Bone marrow (tissue), 2 donors: ENCODE results near the gene FRMD4A.
"Not testable (repeated sequence)": the region's sequence is repeated elsewhere in the genome, so short reads cannot be mapped to it uniquely, and the experiment has no call there.

ENCODE experiments used
- DNase-seq, 2 donors: peaks; one replicate each; lab custom pipeline; 2025; lab: John Stamatoyannopoulos, UW

FRMD4A gene

DNA sequence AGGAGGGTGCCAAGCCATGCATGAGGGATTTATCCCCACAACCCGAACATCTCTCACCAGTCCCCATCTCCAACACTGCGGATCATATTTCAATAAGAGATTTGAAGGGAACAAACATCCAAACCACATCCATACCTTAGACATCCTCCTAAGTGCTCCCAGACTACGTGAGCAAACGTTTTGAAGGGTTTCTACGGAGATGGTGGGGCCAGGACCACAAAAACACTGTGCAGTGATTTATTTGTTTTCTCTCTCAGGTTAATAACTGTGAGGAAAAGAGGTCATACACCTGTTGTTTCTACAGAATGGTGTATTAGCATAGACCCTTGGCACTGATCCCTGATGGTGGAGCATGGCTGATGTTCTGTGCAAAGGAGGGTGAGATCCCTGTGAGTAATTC is 277.8 kb downstream of the FRMD4A start:
- no peak for DNase-seq

DNA sequence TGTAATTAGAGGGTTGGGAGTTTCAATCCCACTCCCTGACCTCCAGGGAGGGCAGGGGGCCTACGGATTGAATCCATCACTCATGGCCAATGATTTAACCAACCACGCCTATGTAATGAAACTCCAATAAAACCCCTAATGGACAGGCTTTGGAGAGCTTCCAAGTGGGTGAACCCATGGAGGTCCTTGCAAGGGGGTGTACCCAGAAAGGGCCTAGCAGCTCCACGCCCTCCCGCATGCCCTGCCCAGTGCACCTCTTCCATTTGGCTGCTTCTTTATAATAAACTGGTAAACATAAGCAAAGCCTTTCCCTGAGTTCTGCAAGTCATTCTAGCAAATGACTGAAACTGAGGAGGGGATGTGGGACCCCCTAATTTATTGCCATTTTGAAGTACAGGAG is 280.1 kb downstream of the FRMD4A start:
- no peak for DNase-seq

DNA sequence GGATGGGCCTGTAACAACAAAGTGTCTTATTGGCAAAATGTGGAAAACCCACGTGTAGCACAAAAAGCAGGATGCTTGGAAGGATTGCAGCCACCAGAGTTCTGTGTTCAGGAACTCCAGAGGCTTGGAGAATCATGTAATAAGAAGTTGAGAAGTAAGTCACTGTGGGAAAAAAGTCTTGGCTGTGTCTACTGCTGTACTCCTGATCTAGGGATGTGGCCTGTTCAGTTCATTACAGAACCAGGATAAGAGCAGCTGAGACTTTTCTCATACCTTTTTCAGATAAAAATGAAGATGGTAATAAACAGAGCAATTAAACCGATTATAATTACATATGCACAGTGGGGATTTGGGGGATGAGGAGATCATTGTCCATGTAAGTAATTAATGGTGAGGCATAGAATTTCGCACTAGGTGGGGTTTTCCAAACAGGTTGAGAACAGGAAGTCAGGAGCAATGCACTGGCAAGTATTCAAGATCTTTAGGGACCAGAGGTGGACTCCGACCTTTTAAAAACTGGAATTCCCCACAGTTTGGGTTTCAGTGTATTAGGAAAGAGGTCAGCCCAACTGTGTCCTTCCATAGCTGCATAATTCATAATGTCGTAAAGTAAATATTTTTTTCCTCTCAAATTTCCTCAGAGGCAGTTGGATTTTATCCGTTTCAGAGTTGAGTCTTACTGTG is 281.7 kb downstream of the FRMD4A start:
- no peak for DNase-seq

DNA sequence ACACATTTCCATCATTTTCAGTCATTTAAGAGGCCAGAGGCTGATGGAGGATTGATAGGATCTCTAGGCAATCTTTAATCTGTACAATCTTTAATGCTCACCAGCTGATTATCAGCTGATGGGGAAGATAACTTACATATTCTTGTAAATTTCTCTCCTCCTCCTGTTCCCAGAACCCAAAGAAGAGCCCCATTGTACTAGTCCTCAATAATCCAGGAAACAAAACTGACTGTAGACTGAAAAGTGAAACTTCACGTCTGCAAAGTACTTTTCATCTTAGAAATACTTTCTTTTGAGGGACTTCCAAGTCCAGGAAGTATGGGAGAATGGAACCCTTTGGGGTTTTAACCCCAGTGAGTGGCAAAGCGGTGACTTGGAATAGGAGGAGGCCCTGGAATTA is 283.3 kb downstream of the FRMD4A start:
- no peak for DNase-seq

DNA sequence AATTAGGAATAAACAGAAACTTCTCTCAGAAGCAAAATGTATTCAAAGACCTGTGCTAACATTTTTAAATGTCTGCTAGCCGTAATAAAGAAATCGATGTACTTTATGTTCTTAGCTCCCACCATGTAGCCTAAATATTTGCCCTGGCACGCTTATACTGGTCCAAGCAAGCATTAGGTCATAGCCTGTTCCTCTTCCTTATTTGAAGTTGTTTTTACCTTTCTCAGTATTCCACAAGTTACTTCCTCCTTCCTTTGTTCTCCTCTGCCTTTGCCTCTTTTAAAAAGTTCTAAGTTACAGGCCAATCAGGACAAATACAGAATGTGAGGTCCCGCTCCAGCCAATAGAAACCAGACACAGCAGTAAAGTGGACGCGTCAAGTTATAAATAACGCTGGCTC is 288.7 kb downstream of the FRMD4A start:
- DNase-seq, result not testable (repeated sequence)

DNA sequence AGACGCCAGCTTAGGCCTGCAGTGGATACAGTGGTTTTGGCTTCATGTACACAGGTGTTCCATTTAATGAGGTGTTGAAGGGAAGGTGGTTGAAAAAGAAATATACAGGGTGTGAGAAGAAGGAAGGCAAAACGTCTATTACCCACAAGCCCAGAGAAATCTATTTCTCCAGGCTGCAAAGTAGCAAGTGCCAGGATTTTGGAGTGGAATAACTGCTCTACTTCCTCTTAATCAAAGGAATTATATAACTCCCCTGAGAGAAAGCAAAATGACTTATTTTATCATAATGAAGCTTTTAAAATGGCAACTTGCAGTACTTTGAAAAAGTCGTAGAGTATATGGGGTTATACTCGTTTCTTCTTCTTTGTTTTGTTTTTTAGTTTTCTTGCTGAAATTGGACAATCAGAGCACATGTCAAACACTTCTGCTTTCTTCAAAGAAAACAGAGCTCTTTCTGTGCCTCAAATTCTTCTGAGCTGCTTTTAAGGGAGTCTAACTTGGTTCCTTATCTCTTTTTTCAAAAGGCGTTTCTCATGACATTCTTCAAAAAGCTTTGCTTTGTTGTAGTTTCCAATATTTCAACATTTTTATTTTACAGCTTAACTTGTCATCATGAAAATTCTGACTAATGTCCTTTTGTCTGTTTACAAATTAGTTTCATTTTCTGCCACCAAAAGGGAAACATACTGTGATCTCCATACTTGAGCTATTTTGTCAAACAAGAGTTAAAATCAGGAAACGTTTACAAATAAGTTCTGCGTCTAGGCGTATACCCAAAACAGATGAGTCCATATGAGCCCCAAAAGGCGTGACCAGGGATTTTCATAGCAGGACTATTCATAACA is 289.7 kb downstream of the FRMD4A start:
- DNase-seq, result no peak

DNA sequence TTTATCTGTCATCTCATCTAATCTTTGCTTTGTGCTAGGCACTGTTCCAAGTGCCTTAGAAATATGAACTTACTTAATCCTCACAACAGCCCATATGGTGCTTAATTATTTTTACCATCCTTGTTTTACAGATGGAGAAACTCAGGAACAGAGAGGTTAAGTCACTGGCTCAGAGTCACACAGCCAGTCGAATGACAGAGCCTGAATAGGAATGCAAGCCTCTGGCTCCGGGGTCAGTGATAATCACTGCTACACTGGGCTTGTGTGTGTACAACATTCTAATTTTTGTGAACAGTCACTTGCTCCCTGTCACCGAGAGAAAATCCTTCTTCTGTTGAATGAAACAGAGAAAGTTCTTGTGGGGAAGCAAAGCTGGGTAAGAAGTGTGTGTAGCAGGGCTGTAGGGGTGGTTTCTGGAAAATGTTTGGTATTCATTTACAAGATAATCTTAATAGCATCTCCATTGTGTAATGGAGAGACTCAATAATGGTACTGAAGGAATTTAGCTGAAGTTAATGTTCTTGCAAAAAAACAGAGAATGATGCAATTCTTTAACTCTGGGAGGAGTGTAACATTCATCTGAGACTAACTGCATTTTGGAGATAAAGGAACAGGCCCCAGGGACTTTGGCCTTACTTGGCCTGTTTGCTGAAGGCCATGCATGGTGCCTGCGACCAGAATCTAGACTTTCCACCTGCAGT is 290.6 kb downstream of the FRMD4A start:
- DNase-seq, result no peak

DNA sequence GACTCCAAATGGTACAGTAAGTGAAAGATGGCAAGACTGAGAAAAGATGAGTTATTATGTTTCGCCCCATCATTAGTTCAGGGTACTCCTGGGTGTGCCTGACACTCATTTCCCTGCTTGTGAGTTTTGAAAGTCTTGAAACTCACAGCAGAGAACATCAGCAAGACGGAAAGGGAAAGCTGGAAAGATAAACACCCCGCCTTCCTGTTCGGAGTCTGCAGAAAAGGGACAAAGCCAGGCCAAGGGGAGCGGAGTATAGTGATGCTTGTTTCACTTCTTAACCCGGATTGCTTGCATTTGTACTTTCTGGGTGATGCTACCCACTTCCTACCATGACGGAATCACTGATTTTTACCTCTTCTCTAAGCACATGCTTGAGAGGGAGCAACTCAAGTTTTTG is 294.5 kb downstream of the FRMD4A start:
- DNase-seq, result no peak

DNA sequence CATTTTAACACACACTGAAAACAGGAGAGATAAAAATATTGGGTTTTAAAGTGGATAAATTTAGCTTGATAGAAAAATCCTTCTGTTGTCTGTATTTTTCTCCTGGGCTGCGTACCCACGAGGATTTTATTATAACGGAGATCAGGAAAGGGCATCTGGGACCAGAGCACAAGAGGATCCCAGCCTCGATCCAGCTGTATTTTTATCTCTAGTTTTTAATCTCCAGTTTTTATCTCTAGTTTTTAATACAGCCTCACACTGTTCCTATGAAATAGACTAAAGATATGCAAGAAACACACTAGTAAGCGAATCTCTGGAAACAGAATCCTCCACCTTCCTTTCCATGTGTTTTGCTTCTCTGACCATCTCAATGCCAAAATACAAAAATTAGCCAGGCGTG is 295.2 kb downstream of the FRMD4A start:
- no peak for DNase-seq

DNA sequence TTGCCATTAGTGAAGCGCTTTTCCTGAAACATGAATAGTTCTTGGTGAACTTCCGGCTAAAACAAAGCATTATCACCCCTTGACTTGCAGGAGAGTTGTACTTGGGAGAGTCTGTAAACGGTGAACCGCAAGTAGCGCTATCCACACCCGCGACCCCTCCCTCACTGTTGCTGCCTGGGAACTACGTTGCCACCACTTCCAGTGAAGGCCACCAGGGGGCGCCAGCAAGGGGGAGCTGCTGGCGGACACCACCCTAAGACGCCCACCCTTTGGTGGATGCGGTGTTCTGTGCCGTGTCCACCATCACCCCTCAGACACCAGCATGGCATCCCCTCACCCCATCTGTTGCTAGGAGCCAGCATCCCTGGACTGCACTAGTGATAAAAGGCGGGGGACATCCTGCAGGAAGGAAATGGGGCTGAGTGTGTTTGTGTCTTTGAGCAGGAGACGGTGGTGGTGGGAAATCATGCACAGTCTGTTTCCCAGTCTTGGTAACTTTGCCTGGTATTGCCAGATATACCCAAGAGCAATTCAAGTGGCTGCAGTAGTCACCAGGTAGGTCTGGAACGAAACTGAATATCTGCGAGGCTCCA is 298.2 kb downstream of the FRMD4A start:
- no peak for DNase-seq

DNA sequence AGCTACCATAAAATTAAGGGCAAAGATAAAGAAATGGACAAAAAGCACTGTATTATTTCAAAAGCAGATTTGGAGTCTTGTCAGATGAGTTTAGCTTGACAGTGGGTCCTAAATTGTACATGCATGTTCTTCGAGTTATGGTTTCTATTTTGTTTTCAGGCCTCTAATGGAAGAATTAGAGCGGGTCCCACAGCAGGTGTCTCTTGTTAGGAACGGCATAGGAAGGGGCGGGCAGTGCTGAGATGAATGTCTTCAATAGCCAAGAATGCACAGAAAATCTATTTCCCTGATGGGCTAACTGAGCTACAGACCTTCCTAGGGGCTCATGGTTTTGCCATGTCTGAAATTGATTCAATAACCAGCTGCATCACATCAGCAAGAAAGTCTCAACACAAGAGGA is 304.4 kb downstream of the FRMD4A start:
- DNase-seq, result no peak

DNA sequence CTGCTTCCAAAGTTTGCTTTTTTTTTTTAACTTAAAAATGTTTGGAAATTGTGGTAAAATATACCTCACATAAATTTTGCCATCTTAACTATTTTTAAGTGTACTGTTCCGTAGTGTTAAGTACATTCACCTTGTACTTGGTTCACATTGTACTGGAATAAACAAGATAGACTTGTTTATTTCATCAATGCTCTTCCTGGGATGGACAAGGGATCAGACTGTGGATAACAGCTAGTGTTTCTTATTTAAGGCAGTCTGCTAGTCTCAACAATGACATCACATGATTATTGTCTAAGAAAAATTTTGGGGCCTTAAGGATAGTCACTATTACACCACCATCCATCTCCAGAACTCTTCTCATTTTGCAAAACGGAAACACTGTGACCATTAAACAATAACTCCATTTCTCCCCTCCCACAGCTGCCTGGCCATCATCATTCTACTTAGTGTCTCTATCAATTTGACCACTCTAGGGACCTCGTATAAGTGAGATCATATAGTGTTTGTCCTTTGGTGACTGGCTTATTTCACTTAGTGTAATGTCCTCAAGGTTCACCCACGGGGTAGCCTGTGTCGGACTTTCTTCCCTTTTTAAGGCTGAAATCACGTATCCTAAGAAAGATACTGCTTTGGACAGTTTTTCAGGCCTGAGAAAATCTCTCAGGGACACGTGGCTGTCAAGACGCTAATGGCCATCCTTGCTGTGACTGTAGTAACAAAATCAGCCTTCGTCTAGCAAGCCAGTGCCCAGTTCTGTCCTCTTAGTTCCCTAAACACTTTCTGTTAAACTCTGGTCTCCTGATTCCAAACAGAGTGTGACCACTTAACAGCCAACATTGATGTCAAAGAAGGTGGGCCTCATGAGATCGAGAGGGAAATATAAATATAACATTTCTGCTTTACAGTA is 305.2 kb downstream of the FRMD4A start:
- no peak for DNase-seq

DNA sequence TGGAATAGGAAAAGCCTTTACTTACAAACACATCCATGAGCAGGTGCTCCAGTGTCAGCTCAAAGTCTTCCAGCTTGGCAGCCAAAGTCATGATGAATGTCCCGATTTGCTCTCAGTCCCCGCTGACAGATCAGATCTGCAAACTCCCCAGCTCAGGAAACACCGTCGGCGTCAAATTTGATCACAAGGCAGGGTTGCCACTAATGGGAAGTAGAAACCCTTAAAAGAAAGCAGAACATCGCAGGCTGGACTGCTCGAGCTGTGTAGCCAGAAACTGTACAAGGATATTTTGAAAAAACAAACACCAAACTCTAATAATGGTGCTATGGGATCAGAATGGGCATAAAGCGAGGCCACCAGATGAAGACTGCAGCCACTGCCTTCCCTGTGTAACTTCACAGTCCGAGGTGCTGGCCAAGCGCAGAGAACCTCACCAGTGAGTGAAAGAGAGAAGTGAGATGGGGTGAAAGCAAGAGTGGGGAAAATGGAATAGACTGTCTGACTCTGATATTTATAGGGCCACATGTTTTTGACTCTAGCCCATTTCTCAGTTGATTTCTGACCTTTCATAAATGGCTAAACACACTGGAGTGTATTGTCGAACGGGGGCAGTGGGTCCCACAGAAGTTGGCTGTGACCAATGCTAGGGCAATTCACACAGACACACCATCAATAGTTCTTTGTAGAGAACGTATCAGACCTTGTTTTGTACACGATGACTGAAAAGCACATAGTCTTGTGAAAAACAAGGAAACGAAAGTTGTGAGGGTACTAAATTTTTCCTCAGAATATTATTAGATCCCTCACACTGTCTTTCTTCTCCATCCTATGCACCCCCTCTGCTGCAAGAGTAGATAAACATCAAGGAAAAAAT is 306.2 kb downstream of the FRMD4A start:
- DNase-seq, result no peak

DNA sequence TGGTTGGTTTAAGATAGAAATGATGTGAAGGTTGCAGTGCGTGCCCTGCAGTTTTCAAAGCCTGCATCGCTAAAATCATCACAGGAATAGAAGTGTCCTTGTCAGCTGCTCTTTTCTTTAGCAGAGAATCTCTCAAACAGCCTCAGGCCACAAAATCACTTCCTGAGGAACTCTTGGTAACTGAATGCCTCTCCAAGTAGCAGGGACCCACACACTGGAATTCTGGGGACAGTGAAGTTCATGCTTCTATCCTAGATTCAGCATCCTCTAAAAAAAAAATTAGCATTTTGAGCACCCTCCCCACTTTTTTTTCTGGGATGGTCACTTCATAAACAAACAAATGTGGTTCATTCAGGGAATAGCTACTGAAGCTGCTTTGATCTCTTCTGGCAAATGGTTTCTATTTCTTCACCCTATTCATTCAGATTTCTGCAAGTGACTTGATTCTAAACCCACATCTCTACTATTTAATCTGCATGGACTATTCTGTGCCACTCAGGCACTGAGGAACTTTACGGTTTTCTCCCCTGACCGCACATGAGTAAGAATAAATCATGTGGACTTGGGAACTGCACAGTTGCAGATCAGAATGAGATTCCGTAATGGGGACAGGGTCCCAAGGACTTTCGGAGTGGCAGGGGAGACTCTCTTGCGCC is 306.9 kb downstream of the FRMD4A start:
- DNase-seq, result no peak

DNA sequence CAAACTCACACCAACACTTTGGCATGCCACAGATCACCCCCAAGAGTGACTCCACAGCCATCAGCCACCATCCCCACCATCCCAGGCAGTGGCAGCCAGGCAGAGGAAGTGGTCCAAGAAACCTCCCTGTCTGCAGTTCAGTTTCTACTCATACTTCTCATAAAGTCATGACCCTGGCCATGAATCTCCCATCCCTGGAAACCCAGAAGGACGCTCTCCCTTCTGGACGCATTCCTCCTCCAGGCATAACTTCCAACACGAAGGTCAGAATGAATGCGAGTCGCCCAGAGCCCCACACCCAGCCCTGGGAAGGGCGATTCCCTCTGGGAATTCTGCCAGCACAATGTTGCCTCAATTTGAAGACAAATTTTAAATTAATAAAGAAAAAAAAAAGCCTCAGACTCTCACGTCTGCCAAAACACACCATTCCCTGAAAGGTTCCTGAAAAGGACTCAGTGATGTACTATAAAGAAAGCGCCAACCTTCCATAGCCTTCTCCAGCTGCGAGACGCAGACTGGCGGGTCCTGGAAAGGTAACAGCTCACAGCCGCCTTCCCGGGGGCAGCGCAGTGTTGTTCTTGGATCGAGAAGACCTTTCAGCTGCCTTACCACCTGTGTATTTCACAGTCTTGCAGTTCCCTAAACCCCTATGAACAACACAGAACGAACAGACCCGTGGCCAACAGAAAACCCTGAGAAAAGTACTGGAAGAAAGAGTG is 307.6 kb downstream of the FRMD4A start:
- DNase-seq, result no peak

DNA sequence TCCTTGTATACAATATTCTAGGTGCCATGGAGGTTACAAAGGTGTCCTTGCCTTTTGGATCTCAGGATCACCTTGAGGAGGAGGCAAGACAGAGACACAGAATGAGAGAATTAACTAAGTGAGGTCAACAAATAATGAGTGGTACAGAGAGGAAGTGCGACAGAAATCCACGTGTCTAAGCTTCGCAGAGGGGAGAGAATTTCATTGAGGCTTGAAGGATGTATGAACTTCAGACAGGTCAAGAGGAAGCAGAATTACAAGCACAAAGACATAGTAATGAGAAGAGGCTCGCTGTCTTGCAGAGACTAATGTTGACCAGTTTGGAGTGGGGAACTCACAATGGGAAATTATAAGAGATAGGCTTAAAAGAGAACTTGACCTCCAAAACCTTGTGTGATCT is 308.7 kb downstream of the FRMD4A start:
- no peak for DNase-seq

DNA sequence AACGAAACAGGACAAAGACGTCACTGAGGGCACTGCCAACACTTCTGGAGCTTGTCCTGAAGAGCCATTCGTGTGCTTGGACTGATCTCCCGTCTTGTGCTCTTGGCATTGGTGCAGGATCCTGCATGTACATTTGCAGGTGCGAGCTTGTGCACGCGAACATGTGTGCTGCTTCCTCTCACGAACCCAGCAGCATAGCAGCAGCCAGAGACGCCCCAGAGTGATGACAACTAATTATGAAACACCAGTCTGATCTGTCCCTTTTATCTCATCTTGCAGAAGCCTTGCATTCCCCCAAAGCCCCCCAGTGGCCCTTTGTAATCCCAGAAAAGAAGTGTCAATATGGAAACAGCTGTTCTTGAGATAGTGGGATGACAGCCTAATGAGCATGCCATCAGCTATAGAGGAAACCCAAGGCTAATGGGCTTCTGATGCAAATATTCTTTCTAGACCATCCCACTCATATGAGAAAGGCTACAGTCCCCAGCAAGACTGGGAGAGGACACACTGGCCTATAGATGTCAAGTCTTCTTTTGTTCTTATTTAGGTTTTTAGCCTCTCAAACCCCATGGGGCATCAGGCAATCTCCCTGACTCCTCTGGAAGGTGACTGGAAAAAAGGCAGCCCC is 310.6 kb downstream of the FRMD4A start:
- DNase-seq, result no peak

DNA sequence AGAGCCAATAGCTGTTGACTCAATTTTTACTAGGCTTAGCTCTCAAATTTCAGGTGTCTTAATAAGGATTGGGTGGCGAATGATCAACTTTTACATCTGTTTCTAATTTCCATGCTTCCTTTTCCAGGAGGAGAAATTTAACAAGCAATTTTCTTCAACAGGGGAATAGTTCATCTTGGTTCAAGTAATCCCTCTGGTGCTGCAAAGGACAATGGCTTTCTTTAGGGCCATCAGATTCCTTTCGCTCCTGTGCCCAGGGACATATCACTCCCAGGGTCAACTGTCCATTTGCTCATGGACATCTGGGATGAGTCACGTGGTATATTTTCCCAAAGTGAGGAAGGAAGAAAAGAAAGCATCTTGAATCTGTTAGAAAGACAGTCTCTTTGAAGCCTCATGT is 313.3 kb downstream of the FRMD4A start:
- no peak for DNase-seq

DNA sequence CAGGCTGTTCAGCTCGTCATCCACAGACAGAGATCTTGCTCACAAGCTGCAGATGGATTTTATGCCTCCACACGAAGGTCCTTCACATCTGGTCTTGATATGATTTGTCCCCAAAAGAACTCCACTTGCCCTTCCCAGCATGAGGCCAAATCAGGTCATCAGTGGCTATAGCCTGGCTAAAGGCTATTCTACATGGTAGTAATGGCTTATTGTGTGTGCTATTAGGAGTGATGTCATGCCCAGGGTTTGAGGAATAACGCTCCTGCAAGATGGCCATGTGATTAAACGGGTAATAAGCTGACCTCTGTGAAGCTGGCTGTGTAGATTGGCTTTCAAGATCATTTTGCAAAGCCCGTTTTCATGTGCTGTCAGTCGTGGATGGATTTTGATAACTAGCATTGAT is 313.8 kb downstream of the FRMD4A start:
- DNase-seq, result no peak
